NCI-H128 (cell line): ENCODE data around the gene ALDOB.
"Not testable (repeated sequence)": the region's sequence is repeated elsewhere in the genome, so short reads cannot be mapped to it uniquely, and the experiment has no call there.

Source experiments
- DNase-seq: peaks from one replicate; lab custom pipeline; 2025; ENCODE audit not compliant: unreplicated experiment; lab: John Stamatoyannopoulos, UW

Gene ALDOB

DNA sequence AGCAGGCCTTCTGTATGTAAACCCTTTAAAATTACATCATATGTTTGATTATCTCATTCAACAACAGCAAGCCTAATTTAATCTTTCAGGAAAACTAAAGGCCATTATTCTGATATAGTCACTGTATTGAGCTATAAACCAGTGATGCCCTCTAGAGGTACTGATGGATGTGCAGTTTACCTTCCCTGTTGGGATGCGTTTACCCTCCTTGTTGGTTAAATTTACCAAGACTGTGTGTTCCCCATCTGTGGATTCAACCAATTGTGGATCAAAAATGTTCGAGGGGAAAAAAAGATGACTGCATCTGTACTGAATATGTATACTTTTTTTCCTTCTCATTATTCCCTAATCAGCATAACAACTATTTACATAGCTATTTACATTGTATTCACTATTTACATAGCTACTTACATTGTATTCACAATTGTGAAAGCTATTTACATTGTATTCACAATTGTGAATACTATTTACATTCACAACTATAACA lies 47.0 kb downstream of the ALDOB start:
- no peak for DNase-seq

DNA sequence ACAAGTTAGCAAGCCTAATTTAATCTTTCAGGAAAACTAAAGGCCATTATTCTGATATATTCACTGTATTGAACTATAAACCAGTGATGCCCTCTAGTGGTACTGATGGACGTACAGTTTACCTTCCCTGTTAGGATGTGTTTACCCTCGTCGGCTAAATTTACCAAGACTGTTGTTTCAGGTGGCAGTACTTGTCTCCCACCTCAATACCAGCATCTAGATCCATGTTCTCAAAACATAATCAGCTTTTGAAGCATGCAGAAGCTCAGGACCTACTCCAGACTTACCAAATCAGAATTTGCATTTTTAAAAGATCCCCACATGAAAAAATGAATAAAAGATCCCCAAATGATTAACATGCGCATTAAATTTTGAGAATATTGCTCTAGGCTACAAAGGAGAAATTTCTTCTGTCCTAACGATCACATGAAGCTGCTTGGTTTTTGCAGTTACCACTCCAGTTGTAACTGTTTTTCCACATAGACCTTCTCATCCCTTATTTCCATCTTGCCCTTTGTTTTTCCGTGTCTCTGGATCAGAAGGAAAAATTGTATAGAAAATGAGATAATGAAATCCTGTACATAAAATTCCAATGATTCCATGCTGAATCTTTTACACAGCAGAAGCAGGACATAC lies 47.6 kb downstream of the ALDOB start:
- DNase-seq: peak; percentile 2

DNA sequence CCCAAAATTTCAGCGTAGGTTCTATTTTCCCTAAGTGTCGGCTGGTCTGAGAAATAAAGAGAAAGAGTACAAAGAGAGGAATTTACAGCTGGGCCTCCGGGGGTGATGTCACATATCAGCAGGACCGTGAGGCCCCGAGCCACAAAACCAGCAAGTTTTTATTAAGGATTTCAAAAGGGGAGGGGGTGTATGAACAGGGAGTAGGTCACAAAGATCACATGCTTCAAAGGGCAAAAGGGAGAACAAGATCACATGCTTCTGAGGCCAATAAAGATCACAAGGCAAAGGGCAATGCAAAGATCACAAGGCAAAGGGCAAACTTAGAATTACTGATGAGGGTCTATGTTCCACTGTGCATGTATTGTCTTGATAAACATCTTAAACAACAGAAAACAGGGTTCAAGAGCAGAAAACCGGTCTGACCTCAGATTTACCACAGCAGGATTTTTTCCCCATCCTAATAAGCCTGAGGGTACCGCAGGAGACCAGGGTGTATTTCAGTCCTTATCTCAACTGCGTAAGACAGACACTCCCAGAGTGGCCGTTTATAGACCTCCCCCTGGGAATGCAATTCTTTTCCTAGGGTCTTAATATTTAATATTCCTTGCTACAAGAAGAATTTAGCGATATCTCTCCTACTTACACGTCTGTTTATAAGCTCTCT lies 50.6 kb downstream of the ALDOB start, which contains the start of gene BAAT:
BAAT (minus strand) TSS at position 134 of the 664 bp plus-strand sequence. CDS start 13,602 bp downstream, outside the sequence.
- DNase-seq: not testable (repeated sequence)

DNA sequence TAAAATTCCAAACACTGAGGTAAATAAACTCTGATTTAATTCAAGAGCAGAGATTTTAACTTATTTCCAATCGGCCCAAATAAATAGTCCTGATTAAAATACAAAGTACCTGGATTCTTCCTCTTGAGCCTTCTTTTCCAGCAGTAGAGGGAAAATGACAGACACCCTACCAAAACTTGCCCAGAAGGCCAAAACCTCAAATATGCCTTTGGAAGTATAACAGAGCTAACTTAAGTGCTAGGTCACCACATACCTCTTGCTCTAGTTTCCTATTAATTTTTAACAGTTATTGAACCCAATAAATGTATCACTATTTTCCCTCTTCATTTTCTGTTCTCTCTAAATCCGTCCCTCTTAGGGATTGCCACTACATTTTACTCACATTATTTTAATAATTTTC lies 52.2 kb downstream of the ALDOB start:
- no peak for DNase-seq

DNA sequence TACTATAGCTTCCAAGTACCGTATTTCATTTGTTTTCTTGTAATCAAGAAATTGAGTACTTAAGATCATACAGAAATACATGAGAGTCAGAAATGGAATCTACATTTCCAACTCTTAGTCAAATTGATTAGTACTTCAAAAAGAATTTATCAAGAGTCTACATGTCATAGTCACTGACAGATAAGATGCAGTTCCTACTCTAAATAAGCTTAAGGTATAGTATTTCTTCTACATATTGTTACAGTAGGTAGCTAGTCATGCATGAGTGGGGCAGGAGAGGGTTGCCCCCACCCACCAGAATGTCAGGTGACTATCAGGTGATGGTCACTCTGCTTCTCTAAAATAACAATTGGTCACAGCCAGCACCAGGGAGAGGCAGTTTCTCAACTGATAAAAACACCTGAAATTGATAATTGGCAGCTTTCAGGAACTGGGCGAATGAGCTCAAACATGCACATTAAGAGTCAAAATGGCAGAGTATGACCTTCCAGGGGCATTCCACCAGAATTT lies 53.7 kb downstream of the ALDOB start:
- DNase-seq: no peak

DNA sequence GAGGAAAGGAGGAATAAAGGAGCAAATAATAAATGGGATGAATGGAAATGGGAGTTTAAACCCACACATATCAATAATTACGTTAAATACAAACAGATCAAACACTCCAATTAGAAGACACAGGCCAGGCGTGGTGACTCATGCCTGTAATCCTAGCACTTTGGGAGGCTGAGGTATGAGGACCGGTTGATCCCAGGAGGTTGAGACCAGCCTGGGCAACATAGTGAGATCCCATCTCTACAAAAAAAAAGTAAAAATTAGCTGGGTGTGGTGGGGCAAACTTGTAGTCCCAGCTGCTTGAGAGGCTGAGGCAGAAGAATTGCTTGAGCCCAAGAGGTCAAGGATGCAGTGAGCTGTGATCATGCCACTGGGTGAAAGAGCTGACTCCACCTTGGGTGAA lies 54.5 kb downstream of the ALDOB start:
- DNase-seq: no peak

DNA sequence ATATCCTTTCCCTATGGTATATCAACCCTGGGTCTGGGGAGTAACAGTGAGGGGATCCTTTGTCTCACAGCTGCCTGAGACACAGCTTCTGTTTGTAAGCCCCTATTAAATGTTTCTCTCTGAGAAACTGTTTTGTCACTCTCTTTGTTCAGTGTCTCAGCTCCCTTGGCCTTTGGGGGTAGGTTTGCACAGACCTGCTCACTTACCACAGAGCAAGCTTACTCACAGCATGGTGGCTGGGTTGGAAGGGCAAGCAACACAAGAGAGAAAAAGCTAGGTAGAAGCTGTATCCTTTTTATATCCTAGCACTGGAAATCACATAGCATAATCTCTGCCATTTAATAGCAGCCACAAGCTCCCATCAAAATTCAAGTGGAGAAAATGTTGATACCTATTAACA lies 55.3 kb downstream of the ALDOB start:
- DNase-seq: no peak

DNA sequence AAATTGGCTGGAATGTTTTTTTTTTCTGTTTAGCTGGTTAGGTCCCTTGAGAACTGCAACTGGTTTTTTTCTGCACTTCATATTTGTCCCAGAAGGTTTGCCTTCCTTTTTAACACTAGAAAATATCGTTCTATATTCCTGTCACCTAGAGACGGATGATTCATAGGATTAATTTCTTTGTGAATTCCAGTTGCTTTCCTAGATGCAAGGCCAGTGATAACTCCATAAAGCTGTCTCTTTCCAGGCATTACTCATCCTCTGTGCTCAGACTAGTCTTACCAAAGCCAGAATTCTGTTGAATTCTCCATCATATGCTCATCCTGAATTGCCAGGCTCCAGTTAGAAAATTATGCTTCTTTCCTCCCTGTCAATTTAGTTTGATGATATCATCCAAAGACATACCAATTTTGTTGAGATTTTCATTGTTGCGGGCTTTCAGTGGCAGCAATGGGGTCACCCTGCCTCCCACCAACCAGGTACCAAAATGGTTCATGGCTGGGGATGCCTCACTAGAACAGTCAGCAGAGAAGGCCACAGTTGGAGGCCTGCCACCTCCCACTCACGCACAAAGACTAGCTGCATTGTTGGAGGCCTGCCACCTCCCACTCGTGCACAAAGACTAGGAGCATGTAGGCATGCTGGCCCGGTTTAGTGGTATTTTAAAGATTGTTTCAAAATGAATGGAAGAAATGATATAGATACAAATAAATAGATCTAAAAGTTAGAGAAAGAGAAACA lies 59.3 kb downstream of the ALDOB start:
- no peak for DNase-seq

DNA sequence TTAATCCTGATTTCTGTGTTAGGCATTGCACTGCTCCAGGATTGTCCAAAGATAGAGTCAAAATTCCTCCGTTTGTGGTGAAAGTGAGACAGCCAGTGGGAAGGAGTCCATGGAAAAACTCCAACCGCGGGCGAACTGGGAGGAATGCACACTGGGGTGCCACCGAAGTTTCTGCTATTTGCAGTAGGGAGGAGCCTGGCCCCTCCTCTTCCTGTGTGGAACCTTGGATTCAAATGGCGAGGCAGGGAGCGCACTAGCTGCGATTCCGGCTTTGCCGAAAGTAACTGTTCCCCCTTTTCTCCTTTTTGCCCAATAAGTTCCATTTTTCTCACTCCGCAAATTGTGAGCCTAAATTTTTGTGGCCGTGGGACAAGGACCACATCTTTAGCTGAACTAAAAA lies 60.0 kb downstream of the ALDOB start:
- DNase-seq: no peak

DNA sequence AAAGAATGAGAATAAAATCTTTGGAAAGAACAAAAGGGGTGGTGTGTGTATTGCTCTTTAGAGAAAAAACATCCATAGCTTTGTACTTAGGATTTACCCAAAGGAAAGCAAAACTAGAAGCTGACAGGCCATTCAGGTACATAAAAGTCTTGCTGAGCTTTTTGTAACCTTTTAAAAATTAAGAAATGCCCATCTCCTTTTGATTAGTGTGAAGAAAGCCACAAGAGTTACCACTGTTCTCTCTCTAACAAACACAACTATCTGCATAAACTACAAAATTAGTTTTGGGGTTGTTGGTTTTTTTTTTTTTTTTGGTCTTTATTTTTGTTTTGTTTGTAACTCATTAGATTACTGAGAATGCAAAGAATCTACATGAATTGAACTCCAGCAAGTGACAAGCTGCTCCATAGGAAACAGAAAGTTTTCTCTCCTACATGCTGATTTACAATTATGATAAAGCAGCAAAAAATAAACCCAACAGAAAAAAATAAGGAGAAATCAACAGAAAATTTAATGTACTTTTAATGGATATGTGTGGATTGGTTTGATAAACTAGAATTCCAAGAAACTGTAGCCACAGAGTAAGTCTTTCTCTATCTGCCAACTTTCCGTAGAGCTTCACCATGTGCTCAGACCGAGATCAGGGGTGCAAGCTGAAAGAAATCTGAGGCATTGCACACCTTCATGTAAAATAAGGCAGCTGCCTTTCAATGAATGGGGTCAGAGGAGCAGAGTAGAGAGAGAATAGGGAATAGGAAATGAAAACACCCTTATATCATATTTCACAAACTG lies 63.1 kb downstream of the ALDOB start:
- no peak for DNase-seq

DNA sequence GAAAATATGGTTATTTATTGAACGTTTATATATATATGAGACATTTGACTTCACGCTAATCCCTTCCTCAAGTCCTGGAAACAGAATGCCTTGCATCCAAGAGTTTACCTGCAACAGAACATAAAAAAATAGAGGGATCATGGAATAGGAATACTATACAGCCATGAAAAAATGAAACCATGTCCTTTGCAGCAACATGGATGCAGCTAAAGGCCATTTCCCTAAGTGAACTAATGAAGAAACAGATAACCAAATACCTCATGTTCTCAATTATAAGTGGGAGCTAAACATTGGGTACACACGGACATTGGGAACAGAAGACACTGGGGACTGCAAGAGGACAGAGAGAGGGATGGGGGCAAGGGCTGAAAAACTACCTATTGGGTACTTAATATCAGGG lies 63.8 kb downstream of the ALDOB start:
- DNase-seq: no peak
